HG02571 (cell line): ENCODE measurements around the gene ATRX.
"Not testable (repeated sequence)": the region's sequence is repeated elsewhere in the genome, so short reads cannot be mapped to it uniquely, and the experiment has no call there.

Source experiments
- ATAC-seq: cut with Tn5 transposase; IDR thresholded peaks from one replicate; pipeline ENCODE4 v1.9.1; 2021; ENCODE audit warnings: mild to moderate bottlenecking, moderate library complexity; ENCODE audit not compliant: unreplicated experiment

The ATRX gene, protein sequence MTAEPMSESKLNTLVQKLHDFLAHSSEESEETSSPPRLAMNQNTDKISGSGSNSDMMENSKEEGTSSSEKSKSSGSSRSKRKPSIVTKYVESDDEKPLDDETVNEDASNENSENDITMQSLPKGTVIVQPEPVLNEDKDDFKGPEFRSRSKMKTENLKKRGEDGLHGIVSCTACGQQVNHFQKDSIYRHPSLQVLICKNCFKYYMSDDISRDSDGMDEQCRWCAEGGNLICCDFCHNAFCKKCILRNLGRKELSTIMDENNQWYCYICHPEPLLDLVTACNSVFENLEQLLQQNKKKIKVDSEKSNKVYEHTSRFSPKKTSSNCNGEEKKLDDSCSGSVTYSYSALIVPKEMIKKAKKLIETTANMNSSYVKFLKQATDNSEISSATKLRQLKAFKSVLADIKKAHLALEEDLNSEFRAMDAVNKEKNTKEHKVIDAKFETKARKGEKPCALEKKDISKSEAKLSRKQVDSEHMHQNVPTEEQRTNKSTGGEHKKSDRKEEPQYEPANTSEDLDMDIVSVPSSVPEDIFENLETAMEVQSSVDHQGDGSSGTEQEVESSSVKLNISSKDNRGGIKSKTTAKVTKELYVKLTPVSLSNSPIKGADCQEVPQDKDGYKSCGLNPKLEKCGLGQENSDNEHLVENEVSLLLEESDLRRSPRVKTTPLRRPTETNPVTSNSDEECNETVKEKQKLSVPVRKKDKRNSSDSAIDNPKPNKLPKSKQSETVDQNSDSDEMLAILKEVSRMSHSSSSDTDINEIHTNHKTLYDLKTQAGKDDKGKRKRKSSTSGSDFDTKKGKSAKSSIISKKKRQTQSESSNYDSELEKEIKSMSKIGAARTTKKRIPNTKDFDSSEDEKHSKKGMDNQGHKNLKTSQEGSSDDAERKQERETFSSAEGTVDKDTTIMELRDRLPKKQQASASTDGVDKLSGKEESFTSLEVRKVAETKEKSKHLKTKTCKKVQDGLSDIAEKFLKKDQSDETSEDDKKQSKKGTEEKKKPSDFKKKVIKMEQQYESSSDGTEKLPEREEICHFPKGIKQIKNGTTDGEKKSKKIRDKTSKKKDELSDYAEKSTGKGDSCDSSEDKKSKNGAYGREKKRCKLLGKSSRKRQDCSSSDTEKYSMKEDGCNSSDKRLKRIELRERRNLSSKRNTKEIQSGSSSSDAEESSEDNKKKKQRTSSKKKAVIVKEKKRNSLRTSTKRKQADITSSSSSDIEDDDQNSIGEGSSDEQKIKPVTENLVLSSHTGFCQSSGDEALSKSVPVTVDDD (N-terminal part only)

DNA sequence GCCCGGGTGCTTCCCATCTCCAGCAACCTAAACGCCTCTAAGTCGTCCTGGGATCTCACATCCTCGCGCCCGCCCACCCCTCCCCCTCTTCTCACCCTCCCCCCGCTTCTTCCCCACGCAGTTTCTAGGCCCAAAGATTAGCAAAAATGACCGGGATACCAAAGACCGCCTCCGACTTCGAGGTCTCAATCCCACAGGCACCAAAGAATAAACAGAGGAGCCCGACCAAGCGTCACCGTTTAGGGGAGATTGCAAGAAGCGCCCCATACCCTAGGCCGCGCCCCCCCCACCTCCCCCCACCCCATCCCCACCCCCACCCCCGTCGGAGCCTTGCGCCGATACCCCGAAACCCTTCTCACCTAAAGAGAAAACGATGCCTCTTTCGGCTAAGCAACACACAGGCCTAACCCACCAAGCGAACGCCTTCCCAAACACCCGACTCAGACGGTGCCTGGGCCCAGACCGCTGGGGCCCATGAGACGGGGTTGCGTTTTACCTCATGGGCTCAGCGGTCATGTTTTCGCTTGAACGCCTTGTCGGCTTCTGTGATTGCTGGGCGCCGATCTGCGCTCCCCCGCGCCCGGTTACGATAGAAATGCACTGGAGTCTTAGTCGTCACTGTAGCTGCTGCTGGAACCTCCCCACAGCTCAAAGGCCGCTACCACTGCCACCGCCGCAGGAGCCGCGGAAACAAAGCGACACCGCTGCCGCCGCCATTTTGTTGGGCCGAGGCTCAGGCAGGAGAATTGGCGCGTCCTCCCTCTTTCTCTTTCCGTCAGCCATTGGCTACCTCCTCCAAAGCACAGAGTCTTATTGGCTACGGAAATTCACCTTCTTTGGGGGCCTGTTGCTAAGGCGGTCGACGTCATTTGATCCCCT, at the start of gene ATRX:
Gene ATRX, minus strand, starts transcription at position 731 of the 879 bp plus-strand sequence. Its CDS starts 215 bp downstream, at position 516.
- peak; percentile 90 for ATAC-seq

DNA sequence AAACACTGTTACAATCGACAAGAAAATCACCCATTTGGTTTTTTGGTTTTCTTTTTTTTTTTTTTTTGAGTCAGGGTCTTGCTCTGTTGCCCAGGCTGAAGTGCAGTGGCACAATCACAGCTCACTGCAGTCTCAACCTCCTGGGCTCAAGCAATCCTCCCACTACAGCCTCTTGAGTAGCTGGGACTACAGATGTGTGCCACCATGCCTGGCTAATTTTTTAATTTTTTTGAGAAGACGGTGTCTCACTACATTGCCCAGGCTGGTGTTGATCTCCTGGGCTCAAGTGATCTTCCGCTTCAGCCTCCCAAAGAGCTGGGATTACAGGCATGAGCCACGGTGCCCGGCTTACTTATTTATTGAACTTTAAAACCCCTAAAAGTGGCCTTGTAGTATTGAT, 45.5 kb upstream of the ATRX start:
- ATAC-seq: not testable (repeated sequence)

DNA sequence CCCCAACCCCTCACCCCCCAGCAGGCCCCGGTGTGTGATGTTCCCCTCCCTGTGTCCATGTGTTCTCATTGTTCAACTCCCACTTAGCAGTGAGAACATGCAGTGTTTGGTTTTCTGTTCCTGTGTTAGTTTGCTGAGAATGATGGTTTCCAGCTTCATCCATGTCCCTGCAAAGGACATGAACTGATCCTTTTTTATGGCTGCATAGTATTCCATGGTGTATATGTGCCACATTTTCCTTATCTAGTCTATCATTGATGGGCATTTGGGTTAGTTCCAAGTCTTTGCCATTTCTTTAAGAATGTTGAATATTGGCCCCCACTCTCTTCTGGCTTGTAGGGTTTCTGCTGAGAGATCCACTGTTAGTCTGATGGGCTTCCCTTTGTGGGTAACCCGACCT, 36.0 kb upstream of the ATRX start:
- ATAC-seq: not testable (repeated sequence)

GRCh38 chrX:77820091-77820727, 34.2 kb upstream of the ATRX start:
- ATAC-seq: no peak

DNA sequence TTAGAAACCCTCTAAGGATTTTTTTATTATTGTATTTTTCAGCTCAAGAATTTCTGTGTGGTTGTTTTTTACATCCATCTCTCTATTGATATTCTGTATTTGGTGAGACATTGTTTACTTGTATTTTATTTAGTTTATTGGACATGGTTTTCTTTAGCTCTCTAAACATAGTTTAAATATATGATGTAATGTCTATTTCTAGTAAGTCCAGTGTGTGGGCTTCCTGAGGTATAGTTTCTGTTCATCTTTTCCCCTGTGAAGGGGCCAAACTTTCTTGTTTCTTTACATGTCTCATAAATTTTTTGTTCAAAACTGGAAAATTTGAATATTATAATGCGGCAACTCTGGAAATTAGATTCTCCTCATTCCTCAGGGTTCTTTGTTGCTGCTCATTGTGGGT, 28.2 kb upstream of the ATRX start:
- ATAC-seq: no peak

- ATAC-seq: no peak
Observed at GRCh38 chrX:77802201-77802600, 16.2 kb upstream of the ATRX start.

DNA sequence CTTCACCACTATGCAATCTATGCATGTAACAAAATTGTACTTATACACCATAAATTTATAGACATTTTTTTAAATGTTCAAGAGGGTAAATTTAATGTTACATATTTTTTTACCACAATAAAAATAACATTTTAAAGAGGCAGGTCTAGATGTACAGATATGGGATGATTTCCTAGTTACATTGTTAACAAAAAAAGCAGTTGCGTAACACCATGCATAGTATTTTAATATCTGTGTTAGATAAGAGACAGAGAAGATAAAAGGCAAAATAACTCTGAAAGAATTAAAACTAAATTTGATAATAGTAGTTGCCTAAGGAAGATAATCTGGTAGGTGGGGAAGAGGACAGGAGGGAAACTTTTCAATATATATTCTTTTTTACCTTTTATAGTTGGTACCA, 9.1 kb upstream of the ATRX start:
- ATAC-seq: no peak

DNA sequence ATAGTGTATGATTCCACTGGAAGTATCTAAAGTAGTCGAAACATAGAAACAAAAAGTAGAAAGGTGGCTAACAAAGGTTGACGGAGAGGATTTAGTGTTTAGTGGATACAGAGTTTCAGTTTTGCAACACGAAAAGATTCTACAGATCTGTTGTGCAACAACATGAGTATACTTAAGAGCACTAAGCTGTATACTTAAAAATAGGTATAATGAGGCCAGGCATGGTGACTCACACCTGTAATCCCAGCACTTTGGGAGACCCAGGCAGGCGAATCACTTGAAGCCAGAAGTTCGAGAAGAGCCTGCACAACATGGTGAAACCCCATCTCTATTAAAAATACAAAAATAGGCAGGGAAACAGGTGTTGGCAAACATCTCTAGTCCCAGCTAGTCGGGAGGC, 7.9 kb upstream of the ATRX start:
- no peak for ATAC-seq

- no peak for ATAC-seq
Observed at GRCh38 chrX:77788050-77788449, 2.0 kb upstream of the ATRX start.

- no peak for ATAC-seq
Observed at GRCh38 chrX:77786365-77786680, 307 bp upstream of the ATRX start.

DNA sequence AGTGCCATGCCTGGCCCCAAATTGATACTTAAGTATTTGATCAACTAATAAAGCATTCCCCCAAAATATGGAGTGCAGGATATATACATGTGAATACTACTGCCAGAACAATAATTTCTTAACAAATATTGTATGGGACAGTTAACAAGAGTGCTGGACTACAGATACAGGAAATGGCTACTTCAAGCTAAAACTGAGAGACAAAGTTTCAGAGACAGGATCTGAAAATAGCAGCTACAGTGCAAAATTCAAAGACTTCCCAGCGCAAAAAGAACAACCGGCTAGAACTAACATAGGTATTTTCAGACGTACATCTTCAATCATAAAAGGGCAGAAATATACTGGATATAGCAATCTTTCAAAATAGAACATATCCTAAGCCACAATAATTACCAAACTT, 6.3 kb downstream of the ATRX start:
- no peak for ATAC-seq

GRCh38 chrX:77776659-77777058, 9.4 kb downstream of the ATRX start:
- ATAC-seq: no peak

DNA sequence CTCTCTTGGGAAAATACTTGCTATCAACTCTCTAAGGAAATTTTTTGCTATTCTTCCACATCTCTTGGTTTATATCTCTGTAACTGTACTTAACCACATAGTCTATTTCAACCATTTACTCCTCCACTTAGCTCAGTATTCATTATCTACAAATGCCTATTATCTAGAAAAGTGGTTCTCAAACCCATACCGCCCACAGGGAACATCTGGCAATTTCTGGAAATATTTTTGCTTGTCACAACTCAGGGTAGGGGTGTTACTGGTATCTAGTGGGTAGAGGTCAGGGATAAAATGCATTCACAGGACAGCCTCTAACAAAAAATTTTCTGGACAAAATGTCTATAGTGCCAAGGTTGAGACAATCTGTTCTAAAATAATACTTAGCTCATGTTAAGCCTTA, 14.4 kb downstream of the ATRX start:
- ATAC-seq: no peak

- no peak for ATAC-seq
Observed at GRCh38 chrX:77768787-77769186, 17.2 kb downstream of the ATRX start.

DNA sequence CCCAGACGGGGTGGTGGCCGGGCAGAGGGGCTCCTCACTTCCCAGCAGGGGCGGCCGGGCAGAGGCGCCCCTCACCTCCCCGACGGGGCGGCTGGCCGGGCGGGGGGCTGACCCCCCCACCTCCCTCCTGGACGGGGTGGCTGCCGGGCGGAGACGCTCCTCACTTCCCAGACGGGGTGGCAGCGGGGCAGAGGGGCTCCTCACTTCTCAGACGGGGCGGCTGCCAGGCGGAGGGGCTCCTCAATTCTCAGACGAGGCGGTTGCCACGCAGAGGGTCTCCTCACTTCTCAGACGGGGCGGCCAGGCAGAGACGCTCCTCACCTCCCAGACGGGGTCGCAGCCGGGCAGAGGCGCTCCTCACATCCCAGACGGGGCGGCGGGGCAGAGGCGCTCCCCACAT, 19.8 kb downstream of the ATRX start:
- not testable (repeated sequence) for ATAC-seq

GRCh38 chrX:77755561-77755960, 30.5 kb downstream of the ATRX start:
- ATAC-seq: no peak

- ATAC-seq: not testable (repeated sequence)
Observed at GRCh38 chrX:77753942-77754341, 32.1 kb downstream of the ATRX start.

GRCh38 chrX:77749695-77750094, 36.3 kb downstream of the ATRX start:
- no peak for ATAC-seq

GRCh38 chrX:77743720-77744119, 42.3 kb downstream of the ATRX start:
- ATAC-seq: no peak
